Measurements from ENCODE around the gene ATXN7L1.

The ATXN7L1 gene

GRCh38 chr7:105769901-105770628, 106.3 kb downstream of the ATXN7L1 start:
- DNase-seq: no peak

- no peak for DNase-seq
Measured at GRCh38 chr7:105768898-105769507, 107.4 kb downstream of the ATXN7L1 start.

GRCh38 chr7:105768117-105768516, 108.3 kb downstream of the ATXN7L1 start:
- DNase-seq: no peak

GRCh38 chr7:105766421-105767073, 109.9 kb downstream of the ATXN7L1 start:
- no peak for DNase-seq

GRCh38 chr7:105765846-105766245, 110.6 kb downstream of the ATXN7L1 start:
- no peak for DNase-seq

- DNase-seq: no peak
Measured at GRCh38 chr7:105764506-105764905, 111.9 kb downstream of the ATXN7L1 start.

- DNase-seq: no peak
Measured at GRCh38 chr7:105760551-105761447, 115.6 kb downstream of the ATXN7L1 start.

GRCh38 chr7:105759670-105760550, 116.5 kb downstream of the ATXN7L1 start:
- DNase-seq: no peak

- DNase-seq: no peak
Measured at GRCh38 chr7:105756367-105756766, 120.0 kb downstream of the ATXN7L1 start.

- no peak for DNase-seq
Measured at GRCh38 chr7:105752671-105753275, 123.6 kb downstream of the ATXN7L1 start.

- no peak for DNase-seq
Measured at GRCh38 chr7:105751054-105751453, 125.3 kb downstream of the ATXN7L1 start.

GRCh38 chr7:105748701-105749100, 127.7 kb downstream of the ATXN7L1 start:
- DNase-seq: no peak

- no peak for DNase-seq
Measured at GRCh38 chr7:105745681-105746330, 130.6 kb downstream of the ATXN7L1 start.

- no peak for DNase-seq
Measured at GRCh38 chr7:105744258-105744657, 132.1 kb downstream of the ATXN7L1 start.

- DNase-seq: no peak
Measured at GRCh38 chr7:105743351-105744090, 132.9 kb downstream of the ATXN7L1 start.

GRCh38 chr7:105742787-105743186, 133.6 kb downstream of the ATXN7L1 start:
- DNase-seq: no peak

- no peak for DNase-seq
Measured at GRCh38 chr7:105741982-105742381, 134.4 kb downstream of the ATXN7L1 start.

GRCh38 chr7:105738133-105738532, 138.3 kb downstream of the ATXN7L1 start:
- no peak for DNase-seq

GRCh38 chr7:105734233-105734632, 142.2 kb downstream of the ATXN7L1 start:
- no peak for DNase-seq

- DNase-seq: no peak
Measured at GRCh38 chr7:105731042-105731441, 145.4 kb downstream of the ATXN7L1 start.

All from 8988T (cell line).